HepG2 (cell line): Measurements from ENCODE around the gene PRSS27. TPM values are rescaled to one million over a fixed set of nuclear protein-coding genes. Genes with fewer than 3 reads are reported as not detected.

Experiments
- ATAC-seq: fragments of 200-7000 bp; cut with Tn5 transposase; 3 replicates; pipeline ENCODE4 v1.9.1; 2020; ENCODE audit warnings: mild to moderate bottlenecking, moderate library complexity
- BruUV-seq: library from RNA; stranded (reverse); fragments of 400-500 nt; replicated peaks from 2 replicates; lab custom pipeline; 2021; lab: Mats Ljungman, UMichigan
- CTCF ChIA-PET: fragments of 300-600 bp; formaldehyde crosslinking; extraction: SDS; loops from one replicate; lab custom pipeline; 2021; ENCODE audit warnings: low total read pairs, inconsistent platforms, low intra/inter-chr PET ratio; lab: Yijun Ruan, JAX
- POLR2A ChIA-PET: fragments of 350-600 bp; sonication (Branson Sonifier 250); formaldehyde crosslinking; loops from one replicate; lab custom pipeline; 2020; ENCODE audit warnings: antibody characterized with exemption, inconsistent platforms; lab: Yijun Ruan, JAX
- DNase-seq: peaks from one replicate; pipeline ENCODE4 v3.0.0-alpha.2; 2015; ENCODE audit warnings: low spot score
- FAIRE-seq: peaks from 3 replicates; lab custom pipeline; 2011; peaks lifted over from hg19 to GRCh38; lab: Jason Lieb, UNC
- H2AFZ ChIP-seq: one replicate; pipeline ENCODE4 v1.6.1; 2011; ENCODE audit warnings: low read length, inconsistent platforms
- H3K27ac ChIP-seq: fragments of 300-600 bp; 3 replicates; pipeline ENCODE4 v1.8.0; 2011; ENCODE audit warnings: mixed run types, mild to moderate bottlenecking, mixed read lengths, low read length, inconsistent platforms; ENCODE audit not compliant: insufficient read depth; ENCODE audit errors: extremely low read length
- H3K27me3 ChIP-seq, 2 experiments: fragments of 200-600 bp in 1 of 2; 2 replicates in 1 of 2; 3 replicates in 1 of 2; pipeline versions ENCODE4 v1.6.0 to v1.8.0; 2011; ENCODE audit warnings: low read length in 2 of 2, mild to moderate bottlenecking in 2 of 2, moderate library complexity in 2 of 2, inconsistent platforms in 1 of 2; ENCODE audit not compliant: insufficient read depth in 2 of 2, control insufficient read depth in 1 of 2
- H3K36me3 ChIP-seq, 2 experiments: fragments of 200-600 bp in 1 of 2; replicated peaks in 1 of 2; 2 replicates in 1 of 2; 3 replicates in 1 of 2; pipeline versions ENCODE4 v1.5.1 to v1.8.0; 2011; ENCODE audit warnings: low read length in 2 of 2, inconsistent platforms in 1 of 2; ENCODE audit not compliant: insufficient read depth in 2 of 2, control insufficient read depth in 1 of 2
- H3K4me1 ChIP-seq: 2 replicates; pipeline ENCODE4 v1.5.1; 2012; ENCODE audit warnings: low read length, inconsistent platforms; ENCODE audit not compliant: insufficient read depth
- H3K4me2 ChIP-seq: 2 replicates; pipeline ENCODE4 v1.6.0; 2011; ENCODE audit warnings: low read depth, low read length, inconsistent platforms
- H3K4me3 ChIP-seq, 3 experiments: fragments of 200-600 bp in 1 of 3; sonication (generic), shearing (Covaris generic) in 1 of 3; replicated peaks in 1 of 3; 2 replicates each; pipeline ENCODE4 v1.5.1; 2011 to 2016; ENCODE audit warnings: low read length in 3 of 3, inconsistent platforms in 2 of 3, low read depth in 2 of 3, mild to moderate bottlenecking in 2 of 3, control low read depth in 1 of 3, mixed read lengths in 1 of 3; ENCODE audit not compliant: insufficient read depth in 1 of 3
- H3K79me2 ChIP-seq: one replicate; pipeline ENCODE4 v1.6.1; 2011; ENCODE audit warnings: low read length, inconsistent platforms; ENCODE audit not compliant: insufficient read depth
- H3K9ac ChIP-seq: 2 replicates; pipeline ENCODE4 v1.6.0; 2011; ENCODE audit warnings: mild to moderate bottlenecking, low read depth, low read length, inconsistent platforms; ENCODE audit not compliant: insufficient read depth
- H3K9me3 ChIP-seq: 2 replicates; pipeline ENCODE4 v1.5.1; 2012; ENCODE audit warnings: mild to moderate bottlenecking, low read length
- H4K20me1 ChIP-seq: 2 replicates; pipeline ENCODE4 v1.6.0; 2011; ENCODE audit warnings: inconsistent platforms, mild to moderate bottlenecking, low read length, moderate library complexity; ENCODE audit not compliant: insufficient read depth
- ADNP ChIP-seq: sonication (generic); formaldehyde crosslinking; IDR thresholded peaks from 2 replicates; pipeline ENCODE4 v1.4.0; 2020; ENCODE audit warnings: missing genetic modification reagents
- CENPT ChIP-seq: sonication (generic); formaldehyde crosslinking; IDR thresholded peaks from 2 replicates; pipeline ENCODE4 v1.8.0; 2022; ENCODE audit warnings: low read depth, mild to moderate bottlenecking, moderate library complexity, missing genetic modification reagents
- MEF2D ChIP-seq: sonication (generic); formaldehyde crosslinking; IDR thresholded peaks from 2 replicates; pipeline ENCODE4 v1.5.1; 2020; ENCODE audit warnings: mild to moderate bottlenecking, missing genetic modification reagents
- NFRKB ChIP-seq: fragments of 450-650 bp; IDR thresholded peaks from 2 replicates; pipeline ENCODE4 v1.6.1; 2017
- NRL ChIP-seq: sonication (generic); formaldehyde crosslinking; IDR thresholded peaks from 2 replicates; pipeline ENCODE4 v1.5.0; 2020; ENCODE audit warnings: missing genetic modification reagents, mild to moderate bottlenecking, moderate library complexity, borderline replicate concordance
- SNRNP70 ChIP-seq: fragments of 200-400 bp; formaldehyde crosslinking; IDR thresholded peaks from 2 replicates; pipeline ENCODE4 v1.6.1; 2017; ENCODE audit warnings: mild to moderate bottlenecking, low read depth, low read length, moderate library complexity
- ZFP36 ChIP-seq: fragments of 150-350 bp; IDR thresholded peaks from 2 replicates; pipeline ENCODE4 v1.6.1; 2018; ENCODE audit warnings: borderline replicate concordance, low read length, low read depth; ENCODE audit not compliant: partially characterized antibody
- ZNF251 ChIP-seq: sonication (generic); formaldehyde crosslinking; IDR thresholded peaks from 2 replicates; pipeline ENCODE4 v1.9.0; 2021; ENCODE audit warnings: mild to moderate bottlenecking, missing genetic modification reagents
- ZSCAN21 ChIP-seq: sonication (generic); formaldehyde crosslinking; IDR thresholded peaks from 2 replicates; pipeline ENCODE4 v1.8.0; 2022; ENCODE audit warnings: mild to moderate bottlenecking, missing genetic modification reagents, moderate library complexity, borderline replicate concordance
- WGBS: methylation state at CpG from one replicate; pipeline ENCODE4 v1.1.6; 2017; ENCODE audit warnings: low lambda C conversion rate; 5-methylcytosine and 5-hydroxymethylcytosine counted together
- in situ Hi-C: cut with HindIII; loops from 2 replicates; pipeline ENCODE4 v1.10.0; 2017; ENCODE audit warnings: low pct_unique_long_range_greater_than_20kb; ENCODE audit not compliant: extremely low pct_ligation_motif_present
- intact Hi-C: fragments of 100-400 bp; cut with micrococcal nuclease; formaldehyde crosslinking; loops from one replicate; pipeline ENCODE4 v1.10.0; 2022; ENCODE audit not compliant: unreplicated experiment
- polyA plus RNA-seq, 8 experiments: library from polyadenylated mRNA; depleted of rRNA in 3 of 8; stranded (reverse) in 7 of 8; unstranded in 1 of 8; fragments of >200 nt; fragmentation: Illumina TruSeq in 4 of 8; extraction: Trizol in 4 of 8; gene quantifications; 2 replicates each; pipeline versions ENCODE4 v1.2.1 to v1.2.3, GENCODE V29; 2011 to 2016; ENCODE audit warnings: low read depth in 4 of 8, missing spikeins in 1 of 8, mixed read lengths in 1 of 8; ENCODE audit not compliant: insufficient read depth in 1 of 8
- total RNA-seq, 5 experiments: library from RNA; depleted of rRNA; stranded (reverse); fragments of >200 nt; fragmentation: Illumina TruSeq; extraction: Trizol; gene quantifications; 2 replicates each; pipeline ENCODE4 v1.2.3, GENCODE V29; 2016; ENCODE audit warnings: low read depth in 1 of 5
- TF ChIP-seq, protein P1 (sequence below): sonication (generic); formaldehyde crosslinking; IDR thresholded peaks from 2 replicates; pipeline ENCODE4 v1.4.0; 2020; ENCODE audit warnings: mild to moderate bottlenecking, missing genetic modification reagents
- TF ChIP-seq, protein P2 (sequence below): sonication (generic); formaldehyde crosslinking; IDR thresholded peaks from 2 replicates; pipeline ENCODE4 v1.5.0; 2020; ENCODE audit warnings: missing genetic modification reagents
- TF ChIP-seq, protein P3 (sequence below): sonication (generic); formaldehyde crosslinking; IDR thresholded peaks from 2 replicates; pipeline ENCODE4 v1.5.0; 2020; ENCODE audit warnings: mild to moderate bottlenecking, missing genetic modification reagents, moderate library complexity

PRSS27 gene
- total and polyA plus RNA-seq, 2 of the 13 experiments (the other 11 are each of a cell fraction or from before 2014, with no cell fraction given): 0.20 to 0.73 TPM

DNA sequence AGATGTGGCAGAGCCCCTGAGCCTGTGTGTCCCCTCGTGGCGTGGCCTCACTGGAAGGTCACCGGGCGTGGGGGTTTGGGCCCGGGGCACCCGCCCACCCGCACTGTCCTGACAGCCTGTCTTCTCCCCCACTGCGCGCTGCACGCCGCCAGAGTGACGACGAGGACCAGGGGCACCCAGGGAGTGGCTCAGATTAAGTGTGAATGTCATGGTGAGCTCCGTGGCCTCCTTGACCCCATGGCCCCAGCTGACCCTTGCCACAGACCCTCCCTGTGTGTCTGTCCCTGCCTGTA lies 15.1 kb downstream of the PRSS27 start:
- TF ChIP-seq, protein P1, sequence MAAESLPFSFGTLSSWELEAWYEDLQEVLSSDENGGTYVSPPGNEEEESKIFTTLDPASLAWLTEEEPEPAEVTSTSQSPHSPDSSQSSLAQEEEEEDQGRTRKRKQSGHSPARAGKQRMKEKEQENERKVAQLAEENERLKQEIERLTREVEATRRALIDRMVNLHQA (CRISPR knock-in tag): no peak

DNA sequence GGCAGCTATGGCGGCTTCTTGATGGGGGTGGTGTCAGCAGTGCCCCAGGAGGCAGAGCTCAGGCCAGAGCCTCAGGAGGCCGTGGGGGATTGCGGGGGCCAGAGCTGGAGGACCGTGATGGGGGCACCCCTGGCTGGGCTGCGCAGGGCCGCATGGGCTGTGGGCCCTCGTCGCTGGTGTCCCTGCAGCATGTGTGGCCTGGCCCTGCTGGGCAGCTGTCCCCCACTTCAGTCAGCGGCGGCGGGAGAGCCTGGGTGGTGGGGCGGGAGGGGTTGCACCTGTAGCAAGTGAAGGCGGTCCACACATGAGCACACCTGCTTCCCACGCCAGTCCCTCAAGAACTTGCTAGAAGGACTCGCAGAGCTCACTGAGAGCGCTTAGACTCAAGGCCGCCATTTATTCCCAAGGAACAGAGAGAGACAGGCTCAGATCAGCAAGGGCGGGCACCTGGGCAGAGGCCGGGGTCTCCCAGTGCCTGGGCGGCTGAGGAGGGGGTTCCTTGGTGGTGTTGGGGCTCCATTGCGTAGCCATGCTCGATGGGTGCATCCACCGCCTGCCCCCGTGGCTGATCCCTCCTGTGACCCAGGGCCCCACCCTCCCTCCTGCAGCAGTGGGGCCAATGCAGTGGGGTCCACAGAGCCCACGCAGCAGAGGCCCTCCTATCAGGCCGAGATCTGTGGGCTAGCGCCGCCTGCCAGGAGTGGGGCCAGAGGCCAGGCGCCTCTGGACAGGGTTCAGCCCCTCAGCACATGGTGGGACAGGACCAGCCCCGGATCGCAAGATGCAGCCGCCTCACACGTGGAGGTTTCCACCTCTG lies 15.7 kb downstream of the PRSS27 start:
- Histone ChIP-seq H3K4me3 (no peak overlapping the region), H3K9me3 (no peaks in the 10 kb centered on the region), H3K9ac (no peak overlapping the region), H2AFZ (no peak overlapping the region), H4K20me1 (no peaks in the 10 kb centered on the region), H3K27ac (no peak overlapping the region), H3K36me3 (peaks cover 38 to 47% of the 10 kb centered on the region in 2 experiments; a peak in 4 of 5 replicates), H3K4me2 (no peak overlapping the region), H3K27me3 (no peaks in the 10 kb centered on the region), H3K79me2 (no peaks in the 10 kb centered on the region), H3K4me1 (no peaks in the 10 kb centered on the region)
- ChIA-PET POLR2A (no interaction called here), CTCF (no interaction called here)
- 93% methylated on average over 8 of the region's 33 CpGs for WGBS
- ATAC-seq (no peak), FAIRE-seq (no peak), DNase-seq (no peak)
- intact Hi-C loops (no loop called here), in situ Hi-C loops (no loop called here)
- no TSS peak for BruUV-seq
- TF ChIP-seq MEF2D (CRISPR knock-in tag): no peak
- no peak for TF ChIP-seq NFRKB
- no peak for TF ChIP-seq ADNP (CRISPR knock-in tag)
- TF ChIP-seq, protein P2, sequence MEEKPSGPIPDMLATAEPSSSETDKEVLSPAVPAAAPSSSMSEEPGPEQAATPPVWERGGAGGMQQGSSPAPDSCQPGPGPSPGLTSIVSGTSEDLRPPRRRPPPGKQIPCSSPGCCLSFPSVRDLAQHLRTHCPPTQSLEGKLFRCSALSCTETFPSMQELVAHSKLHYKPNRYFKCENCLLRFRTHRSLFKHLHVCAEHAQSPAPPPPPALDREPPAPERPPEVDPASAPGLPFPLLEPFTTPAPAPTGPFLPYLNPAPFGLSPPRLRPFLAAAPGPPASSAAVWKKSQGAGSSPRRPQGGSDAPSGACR (CRISPR knock-in tag): no peak
- no peak for TF ChIP-seq NRL (CRISPR knock-in tag)
- TF ChIP-seq, protein P3, sequence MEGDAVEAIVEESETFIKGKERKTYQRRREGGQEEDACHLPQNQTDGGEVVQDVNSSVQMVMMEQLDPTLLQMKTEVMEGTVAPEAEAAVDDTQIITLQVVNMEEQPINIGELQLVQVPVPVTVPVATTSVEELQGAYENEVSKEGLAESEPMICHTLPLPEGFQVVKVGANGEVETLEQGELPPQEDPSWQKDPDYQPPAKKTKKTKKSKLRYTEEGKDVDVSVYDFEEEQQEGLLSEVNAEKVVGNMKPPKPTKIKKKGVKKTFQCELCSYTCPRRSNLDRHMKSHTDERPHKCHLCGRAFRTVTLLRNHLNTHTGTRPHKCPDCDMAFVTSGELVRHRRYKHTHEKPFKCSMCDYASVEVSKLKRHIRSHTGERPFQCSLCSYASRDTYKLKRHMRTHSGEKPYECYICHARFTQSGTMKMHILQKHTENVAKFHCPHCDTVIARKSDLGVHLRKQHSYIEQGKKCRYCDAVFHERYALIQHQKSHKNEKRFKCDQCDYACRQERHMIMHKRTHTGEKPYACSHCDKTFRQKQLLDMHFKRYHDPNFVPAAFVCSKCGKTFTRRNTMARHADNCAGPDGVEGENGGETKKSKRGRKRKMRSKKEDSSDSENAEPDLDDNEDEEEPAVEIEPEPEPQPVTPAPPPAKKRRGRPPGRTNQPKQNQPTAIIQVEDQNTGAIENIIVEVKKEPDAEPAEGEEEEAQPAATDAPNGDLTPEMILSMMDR (CRISPR knock-in tag): no peak
- TF ChIP-seq ZSCAN21: no peak
- TF ChIP-seq SNRNP70: no peak
- TF ChIP-seq ZNF251: no peak
- TF ChIP-seq ZFP36: no peak
- TF ChIP-seq CENPT: no peak

More for the DNA sequence above, 15.1 kb downstream of the PRSS27 start:
- Histone ChIP-seq H3K4me1 (no peaks in the 10 kb centered on the region), H3K9me3 (no peaks in the 10 kb centered on the region), H3K4me2 (no peak overlapping the region), H3K36me3 (peaks cover 35 to 41% of the 10 kb centered on the region in 2 experiments; a peak in 4 of 5 replicates), H3K27me3 (no peaks in the 10 kb centered on the region), H3K4me3 (no peak overlapping the region), H3K79me2 (no peaks in the 10 kb centered on the region), H4K20me1 (no peaks in the 10 kb centered on the region), H3K9ac (no peak overlapping the region), H2AFZ (no peak overlapping the region), H3K27ac (no peak overlapping the region)
- intact Hi-C loops: no loop called here
- FAIRE-seq (no peak), ATAC-seq (no peak), DNase-seq (no peak)
- ChIA-PET CTCF (no interaction called here), POLR2A (no interaction called here)
- in situ Hi-C loops: no loop called here
- BruUV-seq: no TSS peak
- WGBS: 100% methylated on average over 4 of the region's 14 CpGs
